CD4-positive, alpha-beta T cell (primary cell): Measurements from ENCODE around the gene SP3. TPM values are rescaled to one million over a fixed set of nuclear protein-coding genes. Genes with fewer than 3 reads are reported as not detected.

Source experiments
- ATAC-seq: fragments of 200-7000 bp; cut with Tn5 transposase; one replicate; pipeline ENCODE4 v1.10.0; 2022; ENCODE audit warnings: mild to moderate bottlenecking; ENCODE audit not compliant: poor library complexity
- CTCF ChIA-PET: fragments of 350-600 bp; sonication (Branson Sonifier 250); formaldehyde crosslinking; loops from one replicate; lab custom pipeline; 2021; ENCODE audit warnings: antibody characterized with exemption, inconsistent platforms; lab: Charles Lee
- POLR2A ChIA-PET: fragments of 350-600 bp; sonication (Branson Sonifier 250); formaldehyde crosslinking; loops from one replicate; lab custom pipeline; 2021; ENCODE audit warnings: antibody characterized with exemption, inconsistent platforms; lab: Charles Lee
- DNase-seq, 14 experiments: peaks; one replicate each; pipeline ENCODE4 v3.0.0-alpha.2; 2013 to 2020; ENCODE audit warnings: mixed read lengths in 2 of 14
- H3K27ac ChIP-seq, 2 donors: one replicate each; pipeline versions ENCODE4 v1.5.1 to v1.7.0; 2013; ENCODE audit warnings: low read length in 2 of 2, low read depth in 1 of 2, mild to moderate bottlenecking in 1 of 2
- H3K27me3 ChIP-seq, 2 experiments: 1 replicate in 1 of 2; 2 replicates in 1 of 2; pipeline versions ENCODE4 v1.6.1 to v1.7.0; 2013; ENCODE audit warnings: low read length in 2 of 2, control low read depth in 1 of 2, mild to moderate bottlenecking in 1 of 2, moderate library complexity in 1 of 2; ENCODE audit not compliant: insufficient read depth in 2 of 2, control insufficient read depth in 1 of 2
- H3K36me3 ChIP-seq: one replicate; pipeline ENCODE4 v1.6.1; 2013; ENCODE audit warnings: low read length, control low read depth; ENCODE audit not compliant: insufficient read depth
- H3K4me1 ChIP-seq: one replicate; pipeline ENCODE4 v1.6.1; 2013; ENCODE audit warnings: low read length, control low read depth; ENCODE audit not compliant: insufficient read depth
- H3K4me3 ChIP-seq: one replicate; pipeline ENCODE4 v1.5.1; 2013; ENCODE audit warnings: mild to moderate bottlenecking, low read length, moderate library complexity
- H3K9me3 ChIP-seq, 2 experiments: 1 replicate in 1 of 2; 2 replicates in 1 of 2; pipeline versions ENCODE4 v1.6.1 to v1.7.0; 2013; ENCODE audit warnings: low read length in 2 of 2, mild to moderate bottlenecking in 2 of 2, control low read depth in 1 of 2, moderate library complexity in 1 of 2; ENCODE audit not compliant: control insufficient read depth in 1 of 2, insufficient read depth in 1 of 2
- H3K27ac Mint-ChIP-seq: one replicate; pipeline ENCODE4 v1.8.0; 2020; ENCODE audit warnings: mixed read lengths
- H3K27me3 Mint-ChIP-seq: one replicate; pipeline ENCODE4 v1.8.0; 2021; ENCODE audit warnings: mixed read lengths
- H3K36me3 Mint-ChIP-seq: one replicate; pipeline ENCODE4 v1.8.0; 2021; ENCODE audit warnings: low read depth, mixed read lengths
- H3K4me1 Mint-ChIP-seq: one replicate; pipeline ENCODE4 v1.8.0; 2021; ENCODE audit warnings: low read depth, mixed read lengths
- H3K4me3 Mint-ChIP-seq: one replicate; pipeline ENCODE4 v1.8.0; 2020; ENCODE audit warnings: mild to moderate bottlenecking, mixed read lengths
- H3K9me3 Mint-ChIP-seq: one replicate; pipeline ENCODE4 v1.8.0; 2020; ENCODE audit warnings: mixed read lengths
- CTCF ChIP-seq: fragments of 200-600 bp; IDR thresholded peaks from one replicate; pipeline ENCODE4 v1.8.0; 2022; ENCODE audit warnings: antibody characterized with exemption, mild to moderate bottlenecking
- intact Hi-C, 2 experiments: fragments of 100-400 bp; cut with DNase I in 1 of 2; cut with micrococcal nuclease in 1 of 2; formaldehyde crosslinking; loops; one replicate each; pipeline versions ENCODE4 v1.15.1 to v1.9.0; 2023 to 2025; cut with DNase I, micrococcal nuclease
- total RNA-seq, 174 experiments: library from RNA in 2 of 174; stranded (reverse) in 2 of 174; gene quantifications; one replicate each; pipeline ENCODE4 v1.2.3 and lab custom pipeline; 2021 to 2026

The SP3 gene
- total RNA-seq, 2 experiments from 2014 or later: 159 to 166 TPM

DNA sequence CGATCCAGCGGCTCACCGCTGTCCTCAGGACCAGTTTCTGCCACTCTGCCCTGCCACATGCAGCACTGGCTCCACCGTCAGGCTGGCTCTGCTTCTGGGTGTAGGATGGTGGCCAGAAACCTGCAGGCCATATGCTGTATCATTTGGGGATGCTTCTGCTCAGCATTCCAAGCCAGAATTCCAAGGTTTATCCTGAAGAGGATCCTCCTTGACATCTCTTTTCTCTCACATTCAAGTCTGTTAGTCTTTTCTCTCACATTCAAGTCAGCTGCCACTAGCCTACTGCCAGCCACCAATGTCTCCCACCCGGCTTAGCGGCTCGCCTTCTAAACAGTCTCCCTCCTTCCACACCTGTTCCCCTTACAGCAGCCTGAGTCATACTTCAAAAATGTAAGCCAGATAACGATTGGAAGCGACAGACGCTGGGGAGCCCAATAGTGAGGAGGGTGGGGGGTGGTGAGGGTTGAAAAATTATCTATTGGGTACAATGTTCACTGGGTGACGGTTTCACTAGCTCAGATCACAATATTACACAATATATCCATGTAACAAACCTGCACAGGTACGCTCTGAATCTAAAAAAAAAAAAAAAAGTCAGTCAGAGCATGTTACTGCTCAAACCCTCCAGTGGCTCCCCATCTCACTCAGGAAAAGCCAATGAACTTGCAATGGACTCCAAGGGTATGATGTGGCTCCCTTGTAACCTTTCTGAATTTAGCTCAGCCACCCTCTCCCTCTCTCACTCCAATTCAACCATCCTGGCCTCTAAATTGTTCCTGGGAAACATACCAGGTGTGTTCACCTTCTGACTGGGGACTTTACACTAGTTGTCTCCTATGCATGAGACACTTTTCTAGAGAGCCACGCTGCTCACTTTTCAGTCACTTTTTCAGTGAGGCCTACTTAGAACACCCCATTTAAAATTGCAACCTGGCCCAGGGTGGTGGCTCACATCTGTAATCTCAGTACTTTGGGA, 38.8 kb upstream of the SP3 start:
- Mint-ChIP-seq H3K9me3 (no peaks in the 10 kb centered on the region), H3K27me3 (peaks cover 6% of the 10 kb centered on the region), H3K4me3 (no peak overlapping the region), H3K4me1 (no peaks in the 10 kb centered on the region), H3K36me3 (no peaks in the 10 kb centered on the region), H3K27ac (no peak overlapping the region)
- POLR2A ChIA-PET: no interaction called here
- no peak for TF ChIP-seq CTCF
- Histone ChIP-seq H3K4me3 (no peak overlapping the region), H3K27me3 (no peaks in the 10 kb centered on the region), H3K9me3 (no peaks in the 10 kb centered on the region), H3K27ac (no peak overlapping the region), H3K4me1 (no peaks in the 10 kb centered on the region), H3K36me3 (no peaks in the 10 kb centered on the region)
- ATAC-seq: no peak
- CTCF ChIA-PET: no interaction called here
- DNase-seq: peak in 2 of 14 experiments; percentile 20 to 39
- intact Hi-C loops: loop anchor here in 1 of 2 experiments (5.0 kb wide), 1 partner anchor 602 kb away; no protein-coding TSS in a partner anchor

- Mint-ChIP-seq H3K9me3 (no peaks in the 10 kb centered on the region), H3K36me3 (no peaks in the 10 kb centered on the region), H3K4me3 (no peak overlapping the region), H3K27me3 (no peaks in the 10 kb centered on the region), H3K27ac (no peak overlapping the region), H3K4me1 (no peaks in the 10 kb centered on the region)
- Histone ChIP-seq H3K27ac (no peak overlapping the region), H3K4me3 (no peak overlapping the region), H3K9me3 (no peaks in the 10 kb centered on the region), H3K36me3 (no peaks in the 10 kb centered on the region), H3K4me1 (no peaks in the 10 kb centered on the region), H3K27me3 (no peaks in the 10 kb centered on the region)
- ChIA-PET CTCF (no interaction called here), POLR2A (no interaction called here)
- DNase-seq: no peak
- intact Hi-C loops: loop anchor here in 1 of 2 experiments (5.0 kb wide), 1 partner anchor 600 kb away; no protein-coding TSS in a partner anchor
- no peak for TF ChIP-seq CTCF
- no peak for ATAC-seq
These were observed 37.5 kb upstream of the SP3 start for GRCh38 chr2:174002679-174003078.

GRCh38 chr2:174001107-174001506, 35.9 kb upstream of the SP3 start:
- no peak overlapping the region for H3K27ac Mint-ChIP-seq
- no peaks in the 10 kb centered on the region for H3K9me3 ChIP-seq
- H3K4me3 ChIP-seq: no peak overlapping the region
- H3K36me3 ChIP-seq: no peaks in the 10 kb centered on the region
- H3K9me3 Mint-ChIP-seq: no peaks in the 10 kb centered on the region
- H3K27me3 Mint-ChIP-seq: no peaks in the 10 kb centered on the region
- H3K4me3 Mint-ChIP-seq: no peak overlapping the region
- POLR2A ChIA-PET: interaction anchor here (0.7 kb wide), 1 partner anchor 593 kb away, joined by 3 read pairs; no protein-coding TSS in a partner anchor
- intact Hi-C loops: loop anchor here in 1 of 2 experiments (5.0 kb wide), 1 partner anchor 599 kb away; no protein-coding TSS in a partner anchor
- H3K36me3 Mint-ChIP-seq: no peaks in the 10 kb centered on the region
- CTCF ChIA-PET: no interaction called here
- H3K27me3 ChIP-seq: no peaks in the 10 kb centered on the region
- H3K27ac ChIP-seq: no peak overlapping the region
- DNase-seq (no peak), ATAC-seq (no peak)
- TF ChIP-seq CTCF: no peak
- H3K4me1 Mint-ChIP-seq: no peaks in the 10 kb centered on the region
- no peaks in the 10 kb centered on the region for H3K4me1 ChIP-seq
